Measurements from ENCODE around the gene OCEL1. TPM values are rescaled to one million over a fixed set of nuclear protein-coding genes. Genes with fewer than 3 reads are reported as not detected.

OCEL1 gene
- total RNA-seq, 1 experiment from 2014 or later, result 25.7 TPM

- Histone ChIP-seq H3T11ph (ENCODE audit: low read length) (no peak overlapping the region), H2AK5ac (ENCODE audit: insufficient read length, low read length) (no peak overlapping the region), H4K8ac (replicated peaks; ENCODE audit: insufficient read length, low read depth, low read length) (no peak overlapping the region), H2BK12ac (ENCODE audit: insufficient read length, low read depth, low read length) (no peak overlapping the region), H3K23me2 (ENCODE audit: insufficient read length, low read depth, low read length, poor library complexity, severe bottlenecking) (peaks cover 5% of the 10 kb centered on the region), H2AFZ (ENCODE audit: low read length) (no peak overlapping the region), H2BK5ac (ENCODE audit: insufficient read length, low read length) (no peak overlapping the region), H2BK120ac (ENCODE audit: low read depth, low read length, poor library complexity, severe bottlenecking) (no peak overlapping the region), H3K23ac (ENCODE audit: insufficient read length, low read depth, low read length) (no peak overlapping the region), H3K27me3 (ENCODE audit: insufficient read depth, low read length) (no peaks in the 10 kb centered on the region), H2BK15ac (ENCODE audit: low read depth, low read length) (no peak overlapping the region), H3K4ac (ENCODE audit: low read depth, low read length) (no peak overlapping the region), H3K79me1 (ENCODE audit: insufficient read depth, low read depth, low read length, poor library complexity, severe bottlenecking) (no peaks in the 10 kb centered on the region), H3K56ac (ENCODE audit: insufficient read length, low read depth, low read length) (no peak overlapping the region), H3K4me1 (ENCODE audit: insufficient read depth, low read length) (no peaks in the 10 kb centered on the region; the same call in 1 of the 2 replicates), H3K18ac (ENCODE audit: insufficient read length, low read depth, low read length) (no peak overlapping the region), H2BK20ac (ENCODE audit: low read depth, low read length, poor library complexity, severe bottlenecking) (no peak overlapping the region), H4K91ac (ENCODE audit: insufficient read length, low read depth, low read length) (no peak overlapping the region), H4K20me1 (ENCODE audit: control insufficient read depth, insufficient read depth, insufficient read length) (no peaks in the 10 kb centered on the region), H3K9me3 (ENCODE audit: control insufficient read depth, low read depth, low read length) (no peaks in the 10 kb centered on the region), H3K79me2 (ENCODE audit: insufficient read depth, low read length) (no peaks in the 10 kb centered on the region), H3K9ac (ENCODE audit: extremely low read depth, insufficient read length, low read length) (no peak overlapping the region), H4K5ac (ENCODE audit: insufficient read length, low read depth, low read length) (no peak overlapping the region), H3K4me2 (ENCODE audit: insufficient read depth, insufficient read length, low read length) (peak overlapping the region; percentile 82), H3K27ac (ENCODE audit: insufficient read length, low read depth, low read length) (no peak overlapping the region), H3K14ac (ENCODE audit: insufficient read depth, low read length) (no peak overlapping the region)
- peak overlapping the region; percentile 79 to 92 for H3K4me3 Mint-ChIP-seq
- WGBS (ENCODE audit: extremely low coverage, insufficient read length, low lambda C conversion rate), result no CpG with 5 or more reads among the region's 13 CpGs
- no peak for DNase-seq
- TF ChIP-seq, protein P1, sequence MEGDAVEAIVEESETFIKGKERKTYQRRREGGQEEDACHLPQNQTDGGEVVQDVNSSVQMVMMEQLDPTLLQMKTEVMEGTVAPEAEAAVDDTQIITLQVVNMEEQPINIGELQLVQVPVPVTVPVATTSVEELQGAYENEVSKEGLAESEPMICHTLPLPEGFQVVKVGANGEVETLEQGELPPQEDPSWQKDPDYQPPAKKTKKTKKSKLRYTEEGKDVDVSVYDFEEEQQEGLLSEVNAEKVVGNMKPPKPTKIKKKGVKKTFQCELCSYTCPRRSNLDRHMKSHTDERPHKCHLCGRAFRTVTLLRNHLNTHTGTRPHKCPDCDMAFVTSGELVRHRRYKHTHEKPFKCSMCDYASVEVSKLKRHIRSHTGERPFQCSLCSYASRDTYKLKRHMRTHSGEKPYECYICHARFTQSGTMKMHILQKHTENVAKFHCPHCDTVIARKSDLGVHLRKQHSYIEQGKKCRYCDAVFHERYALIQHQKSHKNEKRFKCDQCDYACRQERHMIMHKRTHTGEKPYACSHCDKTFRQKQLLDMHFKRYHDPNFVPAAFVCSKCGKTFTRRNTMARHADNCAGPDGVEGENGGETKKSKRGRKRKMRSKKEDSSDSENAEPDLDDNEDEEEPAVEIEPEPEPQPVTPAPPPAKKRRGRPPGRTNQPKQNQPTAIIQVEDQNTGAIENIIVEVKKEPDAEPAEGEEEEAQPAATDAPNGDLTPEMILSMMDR (conservative IDR thresholded peaks at IDR 0.05), result no peak
- H3K9me3 Mint-ChIP-seq, result no peaks in the 10 kb centered on the region
- H3K4me1 Mint-ChIP-seq, result peaks cover 7 to 15% of the 10 kb centered on the region in 2 experiments; a peak in 3 of 4 replicates
- H3K36me3 Mint-ChIP-seq (ENCODE audit: insufficient read depth in 1 of 3, low read depth in 3 of 3), result peaks cover 13 to 37% (median 33%) of the 10 kb centered on the region in 3 experiments
- H3K27me3 Mint-ChIP-seq (ENCODE audit: low read depth), result no peaks in the 10 kb centered on the region
- peak overlapping the region in 1 of 3 experiments; percentile 77; a peak in 2 of 7 replicates for H3K27ac Mint-ChIP-seq
Measured at GRCh38 chr19:17216058-17216670, 9.9 kb upstream of the OCEL1 start.

All from H9 (cell line).